ENCODE results near the gene SH3RF2.

DNA sequence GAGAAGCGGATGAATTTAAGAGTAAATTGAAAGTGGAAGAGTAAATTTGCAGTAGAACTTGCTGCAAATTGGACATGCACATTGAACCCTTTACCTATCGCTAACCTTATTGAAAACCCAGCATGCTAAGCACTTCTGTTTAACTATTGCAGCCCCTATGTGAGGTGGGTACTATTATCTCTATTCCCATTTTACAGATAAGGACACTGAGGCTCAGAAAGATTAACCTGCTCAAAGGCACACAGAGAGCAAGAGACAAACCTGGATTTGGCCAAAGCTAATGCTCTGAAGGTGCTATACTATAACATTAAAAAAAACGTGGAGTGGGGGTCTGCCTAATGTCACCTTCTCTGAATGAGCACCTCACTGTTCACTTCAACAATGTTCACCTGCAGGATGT is 21.0 kb downstream of the SH3RF2 start:
- no peak for TF ChIP-seq CTCF (IDR thresholded peaks at IDR 0.05; ENCODE audit: low read length)
- no peak for TF ChIP-seq EZH2phosphoT487 (IDR thresholded peaks at IDR 0.05; ENCODE audit: low read length)
